Heart left ventricle (tissue), 13 donors: ENCODE measurements around the gene LOXL3.

Experiments used
- POLR2A ChIP-seq, 2 donors: fragments of 450-650 bp; IDR thresholded peaks; one replicate each; pipeline ENCODE4 v1.6.1; 2017; ENCODE audit warnings: antibody characterized with exemption in 2 of 2, mild to moderate bottlenecking in 2 of 2, moderate library complexity in 2 of 2
- TF ChIP-seq, protein P1 (sequence below), 12 donors: fragments of 200-600 bp; sonication (generic) in 4 of 12; IDR thresholded peaks; one replicate each; pipeline versions ENCODE4 v1.5.0 to v1.8.0; 2018 to 2022; ENCODE audit warnings: antibody characterized with exemption in 12 of 12, mild to moderate bottlenecking in 5 of 12
- donor health status: ischemic (EF 13 %, LVEDD 7.1; RV severe dilation, severe dysfunction).
- donor health status: DM: no; HTN: yes; CAD: no.
- donor health status: DM: no; HTN: no; CAD: no.
- donor health status: ischemic (EF 25% LVEDD 6.9; RV normal size, moderate dysfunction).
- donor health status: ischemic (EF 25% LVEDD 5.7; RV mildly dilated, moderate dysfunction).
- donor health status: ischemic (EF 35%, LVEDD 5.7; RV mildly dilated, moderate dysfunction).
- donor health status: nonischemic (EF 11% LVEDD 7.7; RV severe dilation, severe dysfunction).
- donor health status: DM: yes; HTN: yes; CAD: no.
- donor health status: PGD.
- donor health status: ischemic (EF 29% LVEDD 5.4; RV normal size, mild dysfunction).
- donor health status: nonischemic (EF 23%, LVEDD 6.1; RV moderate dilation, normal function).

DNA sequence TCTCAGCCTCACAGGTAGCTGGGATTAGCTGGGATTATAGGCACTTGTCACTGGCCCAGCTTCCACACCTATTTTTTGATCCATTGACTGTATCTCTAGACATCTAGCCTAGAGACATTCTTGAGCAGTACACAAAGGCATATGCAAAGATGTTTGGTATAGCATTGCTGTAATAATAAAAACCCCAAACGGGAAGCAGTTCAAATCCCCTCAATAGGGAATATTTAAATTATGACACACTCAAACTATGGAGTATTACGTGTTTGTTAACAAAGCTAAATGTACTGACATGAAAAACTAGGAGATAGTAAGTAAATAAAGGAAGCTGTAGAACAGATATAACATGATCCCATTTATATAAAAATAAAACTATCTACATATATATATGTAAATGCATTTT lies 28.4 kb upstream of the LOXL3 start:
- TF ChIP-seq, protein P1, sequence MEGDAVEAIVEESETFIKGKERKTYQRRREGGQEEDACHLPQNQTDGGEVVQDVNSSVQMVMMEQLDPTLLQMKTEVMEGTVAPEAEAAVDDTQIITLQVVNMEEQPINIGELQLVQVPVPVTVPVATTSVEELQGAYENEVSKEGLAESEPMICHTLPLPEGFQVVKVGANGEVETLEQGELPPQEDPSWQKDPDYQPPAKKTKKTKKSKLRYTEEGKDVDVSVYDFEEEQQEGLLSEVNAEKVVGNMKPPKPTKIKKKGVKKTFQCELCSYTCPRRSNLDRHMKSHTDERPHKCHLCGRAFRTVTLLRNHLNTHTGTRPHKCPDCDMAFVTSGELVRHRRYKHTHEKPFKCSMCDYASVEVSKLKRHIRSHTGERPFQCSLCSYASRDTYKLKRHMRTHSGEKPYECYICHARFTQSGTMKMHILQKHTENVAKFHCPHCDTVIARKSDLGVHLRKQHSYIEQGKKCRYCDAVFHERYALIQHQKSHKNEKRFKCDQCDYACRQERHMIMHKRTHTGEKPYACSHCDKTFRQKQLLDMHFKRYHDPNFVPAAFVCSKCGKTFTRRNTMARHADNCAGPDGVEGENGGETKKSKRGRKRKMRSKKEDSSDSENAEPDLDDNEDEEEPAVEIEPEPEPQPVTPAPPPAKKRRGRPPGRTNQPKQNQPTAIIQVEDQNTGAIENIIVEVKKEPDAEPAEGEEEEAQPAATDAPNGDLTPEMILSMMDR (IDR thresholded peaks at IDR 0.05): no peak
- no peak for TF ChIP-seq POLR2A (IDR thresholded peaks at IDR 0.05)
